HepG2 (cell line): ENCODE results near the gene MAML1. TPM values are rescaled to one million over a fixed set of nuclear protein-coding genes. Genes with fewer than 3 reads are reported as not detected.

Experiments used
- ARNTL ChIP-seq: sonication (generic); formaldehyde crosslinking; IDR thresholded peaks from 2 replicates; pipeline ENCODE4 v1.4.0; 2020; ENCODE audit warnings: mild to moderate bottlenecking, missing genetic modification reagents
- FOXA3 ChIP-seq: IDR thresholded peaks from 2 replicates; pipeline ENCODE4 v1.6.1; 2016; ENCODE audit warnings: missing genetic modification reagents, missing compliant biosample characterization
- NCOA2 ChIP-seq: sonication (generic); formaldehyde crosslinking; IDR thresholded peaks from 2 replicates; pipeline ENCODE4 v1.8.0; 2022; ENCODE audit warnings: inconsistent platforms
- NFIB ChIP-seq: sonication (generic); formaldehyde crosslinking; IDR thresholded peaks from 2 replicates; pipeline ENCODE4 v1.9.0; 2021; ENCODE audit warnings: missing genetic modification reagents, mild to moderate bottlenecking, borderline replicate concordance
- PCBP1 ChIP-seq: fragments of 200-400 bp; formaldehyde crosslinking; IDR thresholded peaks from 2 replicates; pipeline ENCODE4 v1.6.1; 2017; ENCODE audit warnings: mild to moderate bottlenecking, low read depth, low read length, borderline replicate concordance
- SAP130 ChIP-seq: IDR thresholded peaks from 2 replicates; pipeline ENCODE4 v1.6.1; 2016; ENCODE audit warnings: low read depth
- THAP8 ChIP-seq: sonication (generic); formaldehyde crosslinking; IDR thresholded peaks from 2 replicates; pipeline ENCODE4 v1.5.1; 2020; ENCODE audit warnings: missing genetic modification reagents, mild to moderate bottlenecking, borderline replicate concordance
- YY1 ChIP-seq: IDR thresholded peaks from 2 replicates; pipeline ENCODE4 v1.6.1; 2011; ENCODE audit warnings: low read length, low read depth, moderate library complexity, mild to moderate bottlenecking; ENCODE audit not compliant: insufficient read depth, insufficient replicate concordance
- ZFX ChIP-seq: sonication (generic); formaldehyde crosslinking; IDR thresholded peaks from 2 replicates; pipeline ENCODE4 v1.4.0; 2020; ENCODE audit warnings: mild to moderate bottlenecking, low read depth, missing genetic modification reagents, moderate library complexity
- ZNF7 ChIP-seq: IDR thresholded peaks from 2 replicates; pipeline ENCODE4 v1.6.1; 2016; ENCODE audit warnings: missing biosample characterization, missing genetic modification reagents
- polyA plus RNA-seq, 8 experiments: library from polyadenylated mRNA; depleted of rRNA in 3 of 8; stranded (reverse) in 7 of 8; unstranded in 1 of 8; fragments of >200 nt; fragmentation: Illumina TruSeq in 4 of 8; extraction: Trizol in 4 of 8; gene quantifications; 2 replicates each; pipeline versions ENCODE4 v1.2.1 to v1.2.3, GENCODE V29; 2011 to 2016; ENCODE audit warnings: low read depth in 4 of 8, missing spikeins in 1 of 8, mixed read lengths in 1 of 8; ENCODE audit not compliant: insufficient read depth in 1 of 8
- total RNA-seq, 5 experiments: library from RNA; depleted of rRNA; stranded (reverse); fragments of >200 nt; fragmentation: Illumina TruSeq; extraction: Trizol; gene quantifications; 2 replicates each; pipeline ENCODE4 v1.2.3, GENCODE V29; 2016; ENCODE audit warnings: low read depth in 1 of 5
- TF ChIP-seq, protein P1 (sequence below): sonication (generic); formaldehyde crosslinking; IDR thresholded peaks from 2 replicates; pipeline ENCODE4 v1.9.0; 2021; ENCODE audit warnings: missing genetic modification reagents, mild to moderate bottlenecking, borderline replicate concordance

MAML1 gene
- total and polyA plus RNA-seq, 2 of the 13 experiments (the other 11 are each of a cell fraction or from before 2014, with no cell fraction given), result 10.0 to 10.8 TPM

DNA sequence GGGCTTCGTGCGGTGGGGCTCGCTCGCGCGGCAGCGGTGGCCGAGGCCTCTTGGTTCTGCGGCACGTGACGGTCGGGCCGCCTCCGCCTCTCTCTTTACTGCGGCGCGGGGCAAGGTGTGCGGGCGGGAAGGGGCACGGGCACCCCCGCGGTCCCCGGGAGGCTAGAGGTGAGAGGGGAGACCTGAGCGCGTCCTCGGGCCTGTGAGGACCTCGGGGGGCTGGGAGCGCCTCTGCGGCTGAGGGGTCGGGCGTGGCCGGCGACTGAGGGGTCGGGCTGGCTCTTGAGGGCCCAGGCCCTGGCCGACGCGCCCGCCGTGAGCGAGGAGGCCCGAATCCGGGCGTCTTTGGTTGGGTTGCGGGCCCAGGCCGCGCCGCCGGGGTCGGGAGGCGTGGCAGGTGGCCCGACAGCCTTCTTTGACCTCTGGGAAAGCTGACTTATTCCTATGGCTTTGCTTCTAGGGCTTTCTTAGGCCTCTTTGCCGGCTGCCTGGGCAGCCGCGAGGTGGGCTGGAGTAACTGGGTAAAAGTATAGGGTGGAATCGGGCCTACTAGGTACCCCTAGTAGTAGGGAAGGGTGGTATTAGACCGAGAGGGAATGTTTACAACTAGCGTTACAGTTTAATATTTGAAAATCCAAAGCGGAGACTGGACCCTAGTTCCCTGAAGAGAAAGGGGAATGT is 33.5 kb upstream of the MAML1 start, which contains the start of gene CANX (continued):
- TF ChIP-seq ARNTL (peak; percentile 90), YY1 (no peak), NCOA2 (CRISPR knock-in tag) (no peak; the same call in 1 of the 2 replicates), ZFX (peak; percentile 96), FOXA3 (CRISPR knock-in tag) (no peak; the same call in 1 of the 2 replicates), THAP8 (CRISPR knock-in tag) (peak; percentile 53; the same call in 1 of the 2 replicates), PCBP1 (no peak), SAP130 (CRISPR knock-in tag) (peak; percentile 12), NFIB (CRISPR knock-in tag) (no peak), ZNF7 (peak; percentile 39; the same call in 1 of the 2 replicates)
- TF ChIP-seq, protein P1, sequence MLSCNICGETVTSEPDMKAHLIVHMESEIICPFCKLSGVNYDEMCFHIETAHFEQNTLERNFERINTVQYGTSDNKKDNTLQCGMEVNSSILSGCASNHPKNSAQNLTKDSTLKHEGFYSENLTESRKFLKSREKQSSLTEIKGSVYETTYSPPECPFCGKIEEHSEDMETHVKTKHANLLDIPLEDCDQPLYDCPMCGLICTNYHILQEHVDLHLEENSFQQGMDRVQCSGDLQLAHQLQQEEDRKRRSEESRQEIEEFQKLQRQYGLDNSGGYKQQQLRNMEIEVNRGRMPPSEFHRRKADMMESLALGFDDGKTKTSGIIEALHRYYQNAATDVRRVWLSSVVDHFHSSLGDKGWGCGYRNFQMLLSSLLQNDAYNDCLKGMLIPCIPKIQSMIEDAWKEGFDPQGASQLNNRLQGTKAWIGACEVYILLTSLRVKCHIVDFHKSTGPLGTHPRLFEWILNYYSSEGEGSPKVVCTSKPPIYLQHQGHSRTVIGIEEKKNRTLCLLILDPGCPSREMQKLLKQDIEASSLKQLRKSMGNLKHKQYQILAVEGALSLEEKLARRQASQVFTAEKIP, result no peak
